HL-60/S4 treated with phorbol 12-myristate 13-acetate at 8.2 ng/mL for 4 days and 3 days (cell line): ENCODE measurements around the gene GNAO1.
"Not testable (repeated sequence)": the region's sequence is repeated elsewhere in the genome, so short reads cannot be mapped to it uniquely, and the experiment has no call there.

Source experiments
- in situ Hi-C: fragments of 300-500 bp; cut with MboI; formaldehyde crosslinking; loops from 2 replicates; pipeline ENCODE4 v1.15.0; 2022; ENCODE audit warnings: low sequenced_read_pairs

Gene GNAO1

GRCh38 chr16:56373003-56373402 is 181.7 kb downstream of the GNAO1 start:
- in situ Hi-C loops: no loop called here

DNA sequence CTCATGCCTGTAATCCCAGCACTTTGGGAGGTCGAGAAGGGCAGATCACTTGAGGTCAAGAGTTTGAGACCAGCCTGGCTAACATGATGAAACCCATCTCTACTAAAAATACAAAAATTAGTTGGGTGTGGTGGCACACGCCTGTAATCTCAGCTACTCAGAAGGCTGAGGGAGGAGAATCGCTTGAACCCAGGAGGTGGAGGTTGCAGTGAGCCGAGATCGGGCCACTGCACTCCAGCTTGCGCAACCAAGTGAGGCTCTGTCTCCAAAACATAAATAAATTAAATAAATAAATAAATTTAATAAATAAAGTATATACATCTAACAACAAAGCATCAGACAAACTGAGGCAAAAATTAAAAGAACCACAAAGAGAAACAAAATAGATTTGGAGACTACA is 184.5 kb downstream of the GNAO1 start:
- in situ Hi-C loops: not testable (repeated sequence)

DNA sequence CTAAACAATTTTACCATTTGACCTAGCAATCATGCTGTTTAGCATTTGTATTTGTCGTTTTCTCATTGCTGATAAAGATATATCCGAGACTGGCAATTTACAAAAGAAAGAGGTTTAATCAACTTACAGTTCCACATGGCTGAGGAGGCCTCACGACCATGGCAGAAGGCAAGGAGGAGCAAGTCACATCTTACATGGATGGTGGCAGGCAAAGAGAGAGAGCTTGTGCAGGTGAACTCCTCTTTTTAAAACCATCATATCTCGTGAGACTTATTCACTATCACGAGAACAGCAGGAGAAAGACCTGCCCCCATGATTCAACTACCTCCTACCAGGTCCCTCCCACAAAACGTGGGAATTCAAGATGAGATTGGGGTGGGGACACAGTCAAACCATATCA is 187.8 kb downstream of the GNAO1 start:
- in situ Hi-C loops: not testable (repeated sequence)

DNA sequence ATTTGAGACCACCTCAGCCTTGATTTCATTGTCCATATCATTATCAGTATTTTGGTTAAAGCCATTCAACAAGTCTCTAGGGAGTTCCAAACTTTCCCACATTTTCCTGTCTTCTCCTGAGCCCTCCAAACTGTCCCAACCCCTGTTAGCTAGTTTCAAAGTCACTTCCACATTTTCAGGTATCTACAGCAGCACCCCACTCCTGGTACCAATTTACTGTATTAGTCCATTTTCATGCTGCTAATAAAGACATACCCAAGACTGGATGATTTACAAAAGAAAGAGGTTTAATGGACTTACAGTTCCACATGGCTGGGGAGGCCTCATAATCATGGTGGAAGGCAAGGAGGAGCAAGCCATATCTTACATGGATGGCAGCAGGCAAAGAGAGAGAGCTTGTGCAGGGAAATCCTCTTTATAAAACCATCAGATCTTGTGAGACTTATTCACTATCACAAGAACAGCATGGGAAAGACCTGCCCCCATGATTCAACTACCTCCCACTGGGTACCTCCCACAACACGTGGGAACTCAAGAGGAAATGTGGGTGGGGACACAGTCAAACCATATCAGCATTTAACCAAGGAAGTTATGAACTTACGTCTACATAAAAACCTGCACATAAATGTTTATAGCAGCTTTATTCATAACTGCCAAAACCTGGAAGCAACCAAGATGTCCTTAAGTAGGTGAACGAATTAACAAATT is 189.6 kb downstream of the GNAO1 start:
- in situ Hi-C loops: not testable (repeated sequence)

- in situ Hi-C loops: no loop called here
Observed at GRCh38 chr16:56382459-56382858, 191.2 kb downstream of the GNAO1 start.

DNA sequence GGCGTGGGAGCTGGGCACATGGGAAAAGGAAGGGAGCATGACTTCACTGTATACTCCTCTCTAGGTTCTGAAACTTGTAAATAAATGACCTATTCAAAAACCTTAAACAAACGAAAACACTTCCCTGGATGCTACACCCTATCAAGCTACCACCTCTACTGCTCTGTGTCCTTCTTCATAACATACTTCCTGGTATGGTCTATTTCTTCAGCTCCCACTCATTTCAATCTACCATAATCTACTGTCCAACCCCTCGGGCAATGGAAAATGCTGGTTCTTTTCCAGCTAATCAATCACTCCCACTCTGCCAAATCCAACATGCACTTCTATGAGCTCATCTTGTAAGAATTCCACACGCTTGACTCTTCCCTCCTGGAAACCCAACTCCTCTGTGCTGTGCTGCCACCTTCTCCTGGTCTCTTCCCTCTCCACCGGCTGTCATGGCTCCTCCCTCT is 191.6 kb downstream of the GNAO1 start:
- in situ Hi-C loops: no loop called here

GRCh38 chr16:56384074-56384721 is 192.9 kb downstream of the GNAO1 start:
- in situ Hi-C loops: no loop called here

DNA sequence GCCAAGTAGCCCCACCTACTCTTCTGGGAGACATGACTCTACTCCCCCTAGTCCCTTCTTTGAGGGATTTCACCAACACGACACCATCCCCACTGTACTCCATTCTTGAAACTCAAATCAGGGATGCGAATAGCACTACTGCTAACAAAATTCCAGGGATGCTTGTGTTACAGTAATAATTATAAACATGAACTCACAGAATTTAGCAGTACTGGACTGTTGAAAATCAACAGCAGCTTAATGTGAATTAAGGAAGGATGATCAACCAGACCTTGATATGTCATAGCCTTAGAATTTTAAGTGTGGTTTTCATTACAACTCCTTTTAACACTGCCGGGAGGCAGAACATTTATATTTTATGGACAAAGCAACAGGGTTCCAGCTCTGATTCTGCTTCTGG is 196.1 kb downstream of the GNAO1 start:
- in situ Hi-C loops: no loop called here

DNA sequence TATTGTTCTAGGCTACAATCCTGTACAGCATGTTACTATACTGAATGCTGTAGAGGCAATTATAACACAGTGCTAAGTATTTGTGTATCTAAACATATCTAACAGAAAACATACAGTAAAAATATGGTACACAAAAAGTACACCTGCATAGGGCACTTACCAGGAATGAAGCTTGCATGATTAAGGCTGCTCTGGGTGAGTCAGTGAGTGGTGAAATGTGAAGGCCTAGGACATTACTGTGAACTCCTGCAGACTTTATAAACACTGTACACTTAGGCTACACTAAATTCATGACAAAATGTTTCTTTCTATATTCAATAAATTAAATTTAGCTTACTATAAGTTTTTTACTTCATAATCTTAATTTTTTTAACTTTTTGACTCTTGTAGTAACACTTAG is 196.9 kb downstream of the GNAO1 start:
- in situ Hi-C loops: no loop called here

DNA sequence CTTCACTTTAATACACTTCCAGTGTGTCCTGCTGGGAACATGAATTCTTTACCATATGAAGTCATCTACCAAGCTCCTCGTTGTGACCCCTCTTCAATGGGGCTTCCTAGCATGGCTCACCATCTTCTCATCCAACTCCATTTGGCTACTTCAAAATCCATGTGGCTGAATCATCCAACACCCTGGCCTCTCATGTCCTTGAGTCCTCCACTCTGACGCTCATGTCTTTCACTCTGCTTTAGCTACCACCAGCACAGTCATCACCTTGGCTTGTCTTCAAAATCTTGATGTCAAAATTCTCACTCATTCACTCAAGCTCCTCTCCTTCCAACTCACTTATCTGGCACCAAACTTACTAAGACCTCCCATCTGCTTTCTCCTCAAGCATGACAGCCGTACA is 198.3 kb downstream of the GNAO1 start:
- in situ Hi-C loops: no loop called here

- in situ Hi-C loops: not testable (repeated sequence)
Observed at GRCh38 chr16:56396724-56397123, 205.4 kb downstream of the GNAO1 start.

GRCh38 chr16:56399047-56399446 is 207.8 kb downstream of the GNAO1 start:
- in situ Hi-C loops: no loop called here

- in situ Hi-C loops: no loop called here
Observed at GRCh38 chr16:56399486-56399885, 208.2 kb downstream of the GNAO1 start.

- in situ Hi-C loops: no loop called here
Observed at GRCh38 chr16:56400458-56400857, 209.2 kb downstream of the GNAO1 start.

DNA sequence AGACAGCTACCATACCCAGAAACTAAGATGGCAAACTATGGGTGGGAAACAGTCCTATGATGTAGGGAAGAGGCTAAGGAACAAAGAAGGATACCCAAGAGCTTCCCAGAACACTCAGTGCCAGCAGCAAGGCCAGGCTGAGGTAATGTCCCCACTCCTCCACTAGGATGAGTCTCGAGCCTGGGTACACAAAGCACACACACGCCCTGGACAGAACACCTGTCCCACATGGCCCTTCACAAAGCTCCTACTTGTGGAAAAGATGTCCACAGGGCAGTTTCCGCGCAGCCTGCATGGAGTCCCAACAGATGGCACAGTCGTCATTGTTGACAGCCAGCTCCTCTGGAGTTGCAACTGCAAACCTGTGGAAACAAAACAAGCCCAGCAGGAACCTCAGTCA is 210.2 kb downstream of the GNAO1 start:
- in situ Hi-C loops: no loop called here

DNA sequence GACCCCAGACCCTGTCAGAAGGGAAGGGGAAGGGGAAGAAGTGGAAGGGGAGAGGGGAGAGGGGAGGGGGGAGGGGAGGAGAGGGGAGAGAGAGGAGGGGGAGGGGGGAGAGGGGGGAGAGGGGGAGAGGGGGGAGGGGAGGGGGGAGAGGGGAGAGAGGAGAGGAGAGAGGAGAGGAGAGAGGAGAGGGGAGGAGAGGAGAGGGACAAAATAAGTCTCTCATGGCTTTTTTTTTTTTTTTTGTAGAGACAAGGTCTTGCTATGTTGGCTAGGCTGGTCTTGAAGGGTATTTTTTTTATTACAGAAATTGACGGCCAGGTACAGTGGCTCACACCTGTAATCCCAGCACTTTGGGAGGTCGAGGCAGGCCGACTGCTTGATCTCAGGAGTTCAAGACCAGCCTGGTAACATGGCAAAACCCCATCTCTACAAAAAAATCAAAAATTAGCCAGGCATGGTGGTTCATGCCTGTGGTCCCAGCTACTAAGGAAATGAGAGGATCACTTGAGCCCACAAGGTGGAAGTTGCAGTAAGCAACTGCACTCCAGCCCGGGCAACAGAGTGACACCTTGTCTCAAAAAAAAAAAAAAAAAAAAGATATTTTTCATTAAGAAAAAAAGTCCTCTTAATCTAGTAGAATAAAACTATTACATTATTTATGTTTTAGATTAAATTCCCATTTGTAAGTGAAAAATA is 214.8 kb downstream of the GNAO1 start:
- in situ Hi-C loops: no loop called here
